Measurements from ENCODE around the gene PRR30.

DNA sequence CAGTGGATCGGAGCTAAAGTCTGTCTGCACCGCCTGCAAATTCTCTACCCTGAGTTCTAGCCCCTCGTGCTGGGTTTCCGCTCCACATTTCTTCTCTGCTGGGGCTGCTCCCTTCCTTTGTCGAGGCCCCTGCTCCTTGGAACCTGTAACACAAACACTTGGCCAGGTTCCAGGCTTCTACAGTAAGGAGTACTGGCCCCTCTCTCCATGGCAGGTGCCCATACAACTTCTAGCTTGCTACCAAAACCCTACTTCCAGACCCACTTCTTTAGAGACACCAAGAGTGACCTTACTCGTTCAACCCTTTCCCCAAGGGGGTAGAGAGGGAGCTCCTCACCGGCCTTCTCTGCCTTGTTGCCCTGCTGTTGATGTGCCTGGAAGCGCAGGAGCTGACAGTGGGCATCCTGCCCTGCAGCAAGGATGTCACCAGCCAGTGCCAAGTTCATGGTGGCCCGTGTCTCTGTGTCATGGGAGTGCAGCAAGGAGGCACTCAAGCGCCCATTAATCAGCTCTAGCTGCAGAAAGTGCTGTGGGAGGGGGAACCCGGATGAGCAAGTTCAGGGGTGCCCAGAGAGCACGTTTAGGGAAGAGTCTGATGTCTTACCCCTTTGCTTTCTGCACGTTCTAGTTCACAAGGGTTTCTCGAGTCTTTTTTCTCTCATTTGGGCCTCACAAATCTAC is 5.9 kb downstream of the PRR30 start:
- TF ChIP-seq, protein P1, sequence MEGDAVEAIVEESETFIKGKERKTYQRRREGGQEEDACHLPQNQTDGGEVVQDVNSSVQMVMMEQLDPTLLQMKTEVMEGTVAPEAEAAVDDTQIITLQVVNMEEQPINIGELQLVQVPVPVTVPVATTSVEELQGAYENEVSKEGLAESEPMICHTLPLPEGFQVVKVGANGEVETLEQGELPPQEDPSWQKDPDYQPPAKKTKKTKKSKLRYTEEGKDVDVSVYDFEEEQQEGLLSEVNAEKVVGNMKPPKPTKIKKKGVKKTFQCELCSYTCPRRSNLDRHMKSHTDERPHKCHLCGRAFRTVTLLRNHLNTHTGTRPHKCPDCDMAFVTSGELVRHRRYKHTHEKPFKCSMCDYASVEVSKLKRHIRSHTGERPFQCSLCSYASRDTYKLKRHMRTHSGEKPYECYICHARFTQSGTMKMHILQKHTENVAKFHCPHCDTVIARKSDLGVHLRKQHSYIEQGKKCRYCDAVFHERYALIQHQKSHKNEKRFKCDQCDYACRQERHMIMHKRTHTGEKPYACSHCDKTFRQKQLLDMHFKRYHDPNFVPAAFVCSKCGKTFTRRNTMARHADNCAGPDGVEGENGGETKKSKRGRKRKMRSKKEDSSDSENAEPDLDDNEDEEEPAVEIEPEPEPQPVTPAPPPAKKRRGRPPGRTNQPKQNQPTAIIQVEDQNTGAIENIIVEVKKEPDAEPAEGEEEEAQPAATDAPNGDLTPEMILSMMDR (IDR thresholded peaks at IDR 0.05), result no peak
- TF ChIP-seq POLR2A (IDR thresholded peaks at IDR 0.05), result no peak
